Hepatocyte (in vitro differentiated cells): ENCODE data around the gene FARP2.

Experiments
- CTCF ChIP-seq: fragments of 200-600 bp; sonication (generic); IDR thresholded peaks from 2 replicates; pipeline ENCODE4 v1.5.1; 2016; ENCODE audit warnings: antibody characterized with exemption, mild to moderate bottlenecking; ENCODE audit not compliant: poor library complexity
- EZH2 ChIP-seq: fragments of 200-600 bp; sonication (generic); IDR thresholded peaks from 2 replicates; pipeline ENCODE4 v1.6.1; 2016; ENCODE audit warnings: antibody characterized with exemption, mild to moderate bottlenecking, borderline replicate concordance
- EZH2phosphoT487 ChIP-seq: fragments of 200-600 bp; sonication (generic); IDR thresholded peaks from one replicate; pipeline ENCODE4 v1.6.1; 2018; ENCODE audit warnings: antibody characterized with exemption, mild to moderate bottlenecking, low read depth, moderate library complexity; ENCODE audit not compliant: unreplicated experiment, severe bottlenecking

DNA sequence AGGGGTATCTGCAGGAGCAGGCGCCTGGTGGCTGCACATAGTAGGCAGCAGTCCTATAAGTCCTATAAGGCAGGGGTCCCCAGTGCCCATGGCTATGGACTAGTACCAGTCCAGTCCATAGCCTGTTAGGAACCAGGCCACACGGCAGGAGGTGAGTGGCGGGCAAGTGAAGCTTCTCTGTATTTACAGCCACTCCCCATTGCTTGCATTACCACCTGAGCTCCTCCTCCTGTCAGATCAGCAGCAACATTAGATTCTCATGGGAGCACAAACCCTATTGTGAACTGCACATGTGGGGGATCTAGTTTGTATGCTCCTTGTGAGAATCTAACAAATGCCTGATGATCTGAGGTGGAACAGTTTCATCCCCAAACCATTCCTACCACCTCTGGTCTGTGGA is 119.2 kb downstream of the FARP2 start:
- TF ChIP-seq CTCF (no peak), EZH2 (no peak), EZH2phosphoT487 (no peak)
